RWPE2 (cell line): ENCODE data around the gene MANEAL.

Experiments
- ATAC-seq: fragments of 200-7000 bp; cut with Tn5 transposase; 3 replicates; pipeline ENCODE4 v1.9.1; 2021; ENCODE audit warnings: low read depth
- DNase-seq: peaks from one replicate; pipeline ENCODE4 v3.0.0-alpha.2; 2020; ENCODE audit warnings: low spot score
- H3K27ac ChIP-seq: fragments of 450-650 bp; 2 replicates; pipeline ENCODE4 v1.5.1; 2017; ENCODE audit warnings: mild to moderate bottlenecking; ENCODE audit not compliant: poor library complexity, severe bottlenecking
- H3K27me3 ChIP-seq: fragments of 250-450 bp; sonication (Bioruptor Pico); 2 replicates; pipeline ENCODE4 v1.5.1; 2021; ENCODE audit warnings: mild to moderate bottlenecking, moderate library complexity; ENCODE audit not compliant: insufficient read depth, poor library complexity, severe bottlenecking
- H3K36me3 ChIP-seq: fragments of 250-450 bp; sonication (Bioruptor Pico); 2 replicates; pipeline ENCODE4 v1.5.1; 2020; ENCODE audit warnings: low read depth, mild to moderate bottlenecking, moderate library complexity
- H3K4me1 ChIP-seq: fragments of 250-450 bp; sonication (Bioruptor Pico); 2 replicates; pipeline ENCODE4 v1.5.1; 2021; ENCODE audit warnings: mild to moderate bottlenecking, moderate library complexity; ENCODE audit not compliant: insufficient read depth, poor library complexity, severe bottlenecking
- H3K4me3 ChIP-seq: fragments of 250-450 bp; sonication (Bioruptor Pico); 2 replicates; pipeline ENCODE4 v1.5.1; 2021; ENCODE audit warnings: mild to moderate bottlenecking, moderate library complexity; ENCODE audit not compliant: severe bottlenecking
- H3K9me3 ChIP-seq: fragments of 250-450 bp; sonication (Bioruptor Pico); 2 replicates; pipeline ENCODE4 v1.5.1; 2021; ENCODE audit warnings: mild to moderate bottlenecking, moderate library complexity; ENCODE audit not compliant: severe bottlenecking
- CTCF ChIP-seq: fragments of 450-650 bp; IDR thresholded peaks from one replicate; pipeline ENCODE4 v1.5.1; 2017; ENCODE audit warnings: mild to moderate bottlenecking, moderate library complexity; ENCODE audit not compliant: poor library complexity, severe bottlenecking

Gene MANEAL

GRCh38 chr1:37813529-37814145 lies 20.0 kb downstream of the MANEAL start:
- Histone ChIP-seq H3K4me1 (peaks cover 3% of the 10 kb centered on the region), H3K4me3 (no peak overlapping the region), H3K36me3 (peaks cover 31% of the 10 kb centered on the region), H3K27me3 (no peaks in the 10 kb centered on the region), H3K27ac (no peak overlapping the region), H3K9me3 (no peaks in the 10 kb centered on the region)
- ATAC-seq, result no peak
- no peak for DNase-seq
- TF ChIP-seq CTCF, result no peak

- no peaks in the 10 kb centered on the region for H3K27me3 ChIP-seq
- no peak overlapping the region for H3K27ac ChIP-seq
- ATAC-seq, result no peak
- TF ChIP-seq CTCF, result no peak
- H3K9me3 ChIP-seq, result no peaks in the 10 kb centered on the region
- peaks cover 33% of the 10 kb centered on the region for H3K36me3 ChIP-seq
- DNase-seq, result no peak
- no peak overlapping the region for H3K4me3 ChIP-seq
- peaks cover 1% of the 10 kb centered on the region for H3K4me1 ChIP-seq
Measured at GRCh38 chr1:37814252-37814651, 20.6 kb downstream of the MANEAL start.

GRCh38 chr1:37817481-37817880 lies 23.8 kb downstream of the MANEAL start:
- Histone ChIP-seq H3K9me3 (no peaks in the 10 kb centered on the region), H3K4me3 (no peak overlapping the region), H3K27me3 (no peaks in the 10 kb centered on the region), H3K27ac (no peak overlapping the region), H3K36me3 (peaks cover 53% of the 10 kb centered on the region), H3K4me1 (no peaks in the 10 kb centered on the region)
- ATAC-seq, result no peak
- no peak for TF ChIP-seq CTCF
- DNase-seq, result no peak

- DNase-seq (no peak), ATAC-seq (no peak)
- H3K4me1 ChIP-seq, result no peaks in the 10 kb centered on the region
- H3K9me3 ChIP-seq, result no peaks in the 10 kb centered on the region
- no peaks in the 10 kb centered on the region for H3K27me3 ChIP-seq
- TF ChIP-seq CTCF, result no peak
- no peak overlapping the region for H3K4me3 ChIP-seq
- no peak overlapping the region for H3K27ac ChIP-seq
- H3K36me3 ChIP-seq, result peaks cover 68% of the 10 kb centered on the region
Measured at GRCh38 chr1:37821481-37821880, 27.8 kb downstream of the MANEAL start.

- no peak overlapping the region for H3K4me3 ChIP-seq
- H3K27me3 ChIP-seq, result no peaks in the 10 kb centered on the region
- H3K27ac ChIP-seq, result no peak overlapping the region
- TF ChIP-seq CTCF, result no peak
- no peak for DNase-seq
- peaks cover 66% of the 10 kb centered on the region for H3K36me3 ChIP-seq
- H3K9me3 ChIP-seq, result no peaks in the 10 kb centered on the region
- no peaks in the 10 kb centered on the region for H3K4me1 ChIP-seq
- no peak for ATAC-seq
Measured at GRCh38 chr1:37822906-37823815, 29.5 kb downstream of the MANEAL start.
